Measurements from ENCODE around the gene C1orf210. TPM values are rescaled to one million over a fixed set of nuclear protein-coding genes. Genes with fewer than 3 reads are reported as not detected.

The C1orf210 gene
- total RNA-seq, 1 experiment from 2014 or later: not detected

DNA sequence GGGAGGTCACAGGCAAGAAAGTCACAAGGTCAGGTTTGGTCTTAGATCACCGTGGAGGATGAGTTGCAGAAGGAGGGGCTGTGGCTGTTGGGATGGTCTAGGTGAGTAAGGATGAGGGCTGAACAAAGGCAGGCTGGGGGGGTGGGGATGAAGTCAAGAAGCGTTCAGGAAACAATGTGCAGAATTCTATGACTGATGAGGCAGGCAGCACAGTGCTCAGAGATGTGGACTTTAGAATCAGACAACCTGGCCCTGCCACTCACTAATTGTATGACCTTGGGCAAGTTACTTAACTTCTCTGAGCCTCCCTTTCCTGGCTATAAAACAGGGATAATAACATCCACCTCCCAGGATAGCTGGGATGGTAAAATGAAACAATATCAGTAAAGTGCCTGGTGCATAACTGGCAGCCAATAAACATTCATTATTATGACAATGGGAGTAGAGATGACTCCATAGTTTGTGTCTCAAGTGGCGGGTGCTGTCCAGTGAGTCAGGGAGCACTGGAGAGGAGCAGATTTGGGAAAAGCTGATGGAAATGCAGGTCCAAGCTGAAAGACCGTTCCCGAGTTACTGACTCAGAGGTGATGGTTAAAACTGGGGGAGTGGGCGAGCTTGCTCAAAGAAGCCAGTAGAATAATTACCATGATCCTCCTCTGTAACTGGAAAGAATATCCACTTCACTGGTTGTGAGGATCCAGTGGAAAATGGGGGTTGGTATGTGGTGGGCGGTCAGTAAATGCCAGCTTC is 17.5 kb upstream of the C1orf210 start:
- DNase-seq: no peak
- Histone ChIP-seq H3K4me2 (ENCODE audit: low read depth, low read length, poor library complexity, severe bottlenecking) (no peak overlapping the region), H3K9ac (ENCODE audit: low read length) (no peak overlapping the region), H2AFZ (ENCODE audit: low read length) (no peak overlapping the region), H3K4me1 (ENCODE audit: low read length) (peaks cover 10% of the 10 kb centered on the region), H3K27ac (ENCODE audit: low read length) (no peak overlapping the region), H3K79me2 (ENCODE audit: low read length) (no peaks in the 10 kb centered on the region), H3K9me3 (ENCODE audit: low read length) (no peaks in the 10 kb centered on the region), H4K20me1 (ENCODE audit: insufficient read depth, low read depth, low read length) (no peaks in the 10 kb centered on the region), H3K9me2 (replicated peaks; ENCODE audit: insufficient read depth, low read length) (no peaks in the 10 kb centered on the region), H3K36me3 (ENCODE audit: insufficient read depth, low read length) (no peaks in the 10 kb centered on the region), H3K27me3 (ENCODE audit: low read length) (no peaks in the 10 kb centered on the region), H3K4me3 (ENCODE audit: low read length) (no peak overlapping the region)

DNA sequence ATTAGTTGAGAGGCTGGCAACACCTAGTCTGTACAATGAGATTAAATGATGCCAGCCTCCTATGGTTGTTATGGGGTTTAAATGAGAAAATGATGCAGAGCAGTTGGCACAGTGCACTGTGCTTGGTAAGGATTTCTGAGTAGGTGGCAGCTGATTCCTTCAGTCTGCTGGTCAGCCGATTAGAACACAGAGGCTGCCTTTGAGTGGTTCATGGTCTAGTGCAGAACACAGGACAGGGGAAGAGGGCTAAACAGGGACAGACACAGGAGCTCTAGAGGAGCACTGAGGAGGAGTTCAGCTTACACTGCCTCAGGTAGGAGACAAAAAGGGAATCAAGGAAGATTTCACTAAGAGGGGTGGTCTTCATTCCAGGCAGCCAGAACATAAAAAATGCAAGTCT is 16.8 kb upstream of the C1orf210 start:
- Histone ChIP-seq H4K20me1 (ENCODE audit: insufficient read depth, low read depth, low read length) (no peaks in the 10 kb centered on the region), H3K9me3 (ENCODE audit: low read length) (no peaks in the 10 kb centered on the region), H3K4me2 (ENCODE audit: low read depth, low read length, poor library complexity, severe bottlenecking) (no peak overlapping the region), H3K27me3 (ENCODE audit: low read length) (no peaks in the 10 kb centered on the region), H2AFZ (ENCODE audit: low read length) (no peak overlapping the region), H3K27ac (ENCODE audit: low read length) (no peak overlapping the region), H3K9ac (ENCODE audit: low read length) (no peak overlapping the region), H3K4me3 (ENCODE audit: low read length) (no peak overlapping the region), H3K9me2 (replicated peaks; ENCODE audit: insufficient read depth, low read length) (no peaks in the 10 kb centered on the region), H3K4me1 (ENCODE audit: low read length) (peaks cover 10% of the 10 kb centered on the region), H3K36me3 (ENCODE audit: insufficient read depth, low read length) (no peaks in the 10 kb centered on the region), H3K79me2 (ENCODE audit: low read length) (no peaks in the 10 kb centered on the region)
- no peak for DNase-seq

DNA sequence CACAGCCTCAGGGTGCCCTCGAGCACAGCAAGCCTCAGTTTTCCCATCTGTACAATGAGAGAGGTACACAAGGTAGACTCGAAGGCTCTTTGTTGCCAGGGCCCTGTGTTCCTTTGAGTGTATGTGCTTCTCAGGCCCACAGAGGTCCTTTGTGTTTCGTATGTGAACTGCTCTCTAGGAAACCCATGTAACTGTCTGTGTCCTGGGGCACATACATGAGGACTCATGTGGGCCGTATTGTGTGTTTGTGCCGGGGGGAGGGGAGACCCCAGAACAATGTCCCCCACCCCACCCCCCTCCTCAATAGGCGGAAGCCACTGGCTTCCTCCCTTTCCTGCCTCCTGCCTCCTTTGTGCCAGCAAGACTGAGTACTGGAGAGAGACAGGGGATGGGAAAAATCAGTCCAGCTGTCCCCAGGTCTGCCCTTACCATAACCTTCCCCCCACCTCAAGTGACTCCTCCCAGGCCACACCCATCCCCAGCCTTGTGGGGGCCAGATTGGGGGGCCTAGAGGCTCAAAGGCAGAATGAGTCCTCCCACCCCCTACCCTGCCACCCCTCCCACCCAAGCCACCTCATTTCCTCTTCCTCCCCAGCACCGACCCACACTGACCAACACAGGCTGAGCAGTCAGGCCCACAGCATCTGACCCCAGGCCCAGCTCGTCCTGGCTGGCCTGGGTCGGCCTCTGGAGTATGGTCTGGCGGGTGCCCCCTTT is 15.2 kb upstream of the C1orf210 start, which contains the start of gene TIE1:
TIE1 (plus strand) TSS at position 605 of the 717 bp plus-strand sequence; CDS start at position 695, 90 bp downstream.
- H3K36me3 ChIP-seq (ENCODE audit: insufficient read depth, low read length): no peaks in the 10 kb centered on the region
- no peak within 1 kb of the TSS for H3K9ac ChIP-seq (ENCODE audit: low read length)
- DNase-seq: no peak
- H3K9me2 ChIP-seq (replicated peaks; ENCODE audit: insufficient read depth, low read length): no peaks in the 10 kb centered on the region
- H3K9me3 ChIP-seq (ENCODE audit: low read length): no peaks in the 10 kb centered on the region
- H4K20me1 ChIP-seq (ENCODE audit: insufficient read depth, low read depth, low read length): no peaks in the 10 kb centered on the region
- no peak within 1 kb of the TSS for H3K4me2 ChIP-seq (ENCODE audit: low read depth, low read length, poor library complexity, severe bottlenecking)
- no peaks in the 10 kb centered on the region for H3K79me2 ChIP-seq (ENCODE audit: low read length)
- no peak within 1 kb of the TSS for H3K27ac ChIP-seq (ENCODE audit: low read length)
- H3K27me3 ChIP-seq (ENCODE audit: low read length): no peaks in the 10 kb centered on the region
- H2AFZ ChIP-seq (ENCODE audit: low read length): no peak within 1 kb of the TSS
- H3K4me1 ChIP-seq (ENCODE audit: low read length): peaks cover 5% of the 10 kb centered on the region
- H3K4me3 ChIP-seq (ENCODE audit: low read length): no peak within 1 kb of the TSS

DNA sequence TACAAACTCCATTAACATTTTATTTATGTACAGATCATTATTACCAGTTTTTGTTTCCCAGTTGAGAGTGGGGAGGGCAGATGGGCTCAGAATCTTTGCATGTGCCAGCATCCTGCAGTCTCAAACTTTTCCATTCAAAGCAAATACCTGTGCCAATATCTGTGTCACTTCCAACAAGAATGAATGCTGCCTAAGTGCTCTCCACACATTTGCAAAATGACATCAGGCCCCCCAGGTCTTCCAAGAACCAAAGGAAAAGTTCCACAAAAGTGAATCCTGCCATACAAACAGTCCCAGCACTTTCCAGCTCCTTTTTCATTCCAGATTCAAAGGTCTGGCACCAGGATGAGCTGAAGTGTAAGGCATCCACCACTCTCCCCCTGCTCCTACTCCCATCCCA is 13.7 kb upstream of the C1orf210 start:
- Histone ChIP-seq H3K9ac (ENCODE audit: low read length) (no peak overlapping the region), H3K79me2 (ENCODE audit: low read length) (no peaks in the 10 kb centered on the region), H4K20me1 (ENCODE audit: insufficient read depth, low read depth, low read length) (no peaks in the 10 kb centered on the region), H3K27me3 (ENCODE audit: low read length) (no peaks in the 10 kb centered on the region), H3K4me3 (ENCODE audit: low read length) (no peak overlapping the region), H3K27ac (ENCODE audit: low read length) (no peak overlapping the region), H3K36me3 (ENCODE audit: insufficient read depth, low read length) (no peaks in the 10 kb centered on the region), H3K4me1 (ENCODE audit: low read length) (no peaks in the 10 kb centered on the region), H3K4me2 (ENCODE audit: low read depth, low read length, poor library complexity, severe bottlenecking) (no peak overlapping the region), H2AFZ (ENCODE audit: low read length) (no peak overlapping the region), H3K9me2 (replicated peaks; ENCODE audit: insufficient read depth, low read length) (no peaks in the 10 kb centered on the region), H3K9me3 (ENCODE audit: low read length) (no peaks in the 10 kb centered on the region)
- DNase-seq: no peak

DNA sequence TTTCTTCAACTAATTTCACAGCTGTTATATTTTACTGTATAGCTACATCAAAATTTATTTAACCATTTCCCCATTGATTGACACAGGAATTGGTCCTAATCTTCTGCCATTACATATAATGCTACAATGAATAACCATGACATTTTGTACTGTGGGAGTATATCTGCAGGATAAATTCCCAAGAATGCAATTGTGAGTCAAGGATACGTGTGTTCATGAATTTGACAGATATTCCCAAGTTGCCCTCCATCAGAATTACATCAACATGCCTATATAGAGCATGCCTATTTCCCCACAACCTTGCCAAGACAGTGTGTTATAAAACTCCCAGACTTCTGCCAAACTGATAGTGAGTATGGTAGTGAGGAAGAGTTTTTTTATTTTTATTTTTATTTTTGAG is 12.7 kb upstream of the C1orf210 start:
- Histone ChIP-seq H3K27ac (ENCODE audit: low read length) (no peak overlapping the region), H3K27me3 (ENCODE audit: low read length) (no peaks in the 10 kb centered on the region), H3K79me2 (ENCODE audit: low read length) (no peaks in the 10 kb centered on the region), H3K4me3 (ENCODE audit: low read length) (no peak overlapping the region), H3K9me2 (replicated peaks; ENCODE audit: insufficient read depth, low read length) (no peaks in the 10 kb centered on the region), H3K36me3 (ENCODE audit: insufficient read depth, low read length) (no peaks in the 10 kb centered on the region), H3K4me2 (ENCODE audit: low read depth, low read length, poor library complexity, severe bottlenecking) (no peak overlapping the region), H4K20me1 (ENCODE audit: insufficient read depth, low read depth, low read length) (no peaks in the 10 kb centered on the region), H2AFZ (ENCODE audit: low read length) (no peak overlapping the region), H3K4me1 (ENCODE audit: low read length) (no peaks in the 10 kb centered on the region), H3K9me3 (ENCODE audit: low read length) (no peaks in the 10 kb centered on the region), H3K9ac (ENCODE audit: low read length) (no peak overlapping the region)
- no peak for DNase-seq

DNA sequence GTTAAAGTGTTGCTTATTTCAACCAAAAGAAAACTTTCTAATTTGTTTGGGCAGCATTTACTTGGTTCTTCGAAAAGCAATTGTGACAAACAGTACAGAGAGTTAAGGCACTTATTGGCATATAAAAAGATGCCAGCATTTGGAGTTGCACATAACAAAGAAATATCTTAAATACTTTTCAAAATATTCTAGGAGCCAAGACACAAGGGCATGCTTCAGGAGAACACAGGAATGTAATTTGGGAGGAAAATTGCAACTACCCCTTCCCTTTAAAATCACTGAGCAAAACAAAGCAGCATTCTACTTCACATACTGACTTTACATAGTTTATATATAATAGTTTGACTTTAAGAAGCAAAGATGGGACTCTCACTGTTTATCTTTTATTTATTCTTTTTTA is 10.8 kb upstream of the C1orf210 start:
- Histone ChIP-seq H3K79me2 (ENCODE audit: low read length) (no peaks in the 10 kb centered on the region), H3K9me2 (replicated peaks; ENCODE audit: insufficient read depth, low read length) (no peaks in the 10 kb centered on the region), H3K9me3 (ENCODE audit: low read length) (no peaks in the 10 kb centered on the region), H2AFZ (ENCODE audit: low read length) (no peak overlapping the region), H3K27ac (ENCODE audit: low read length) (no peak overlapping the region), H4K20me1 (ENCODE audit: insufficient read depth, low read depth, low read length) (no peaks in the 10 kb centered on the region), H3K36me3 (ENCODE audit: insufficient read depth, low read length) (no peaks in the 10 kb centered on the region), H3K4me2 (ENCODE audit: low read depth, low read length, poor library complexity, severe bottlenecking) (no peak overlapping the region), H3K27me3 (ENCODE audit: low read length) (no peaks in the 10 kb centered on the region), H3K4me1 (ENCODE audit: low read length) (no peaks in the 10 kb centered on the region), H3K4me3 (ENCODE audit: low read length) (no peak overlapping the region), H3K9ac (ENCODE audit: low read length) (no peak overlapping the region)
- DNase-seq: no peak

DNA sequence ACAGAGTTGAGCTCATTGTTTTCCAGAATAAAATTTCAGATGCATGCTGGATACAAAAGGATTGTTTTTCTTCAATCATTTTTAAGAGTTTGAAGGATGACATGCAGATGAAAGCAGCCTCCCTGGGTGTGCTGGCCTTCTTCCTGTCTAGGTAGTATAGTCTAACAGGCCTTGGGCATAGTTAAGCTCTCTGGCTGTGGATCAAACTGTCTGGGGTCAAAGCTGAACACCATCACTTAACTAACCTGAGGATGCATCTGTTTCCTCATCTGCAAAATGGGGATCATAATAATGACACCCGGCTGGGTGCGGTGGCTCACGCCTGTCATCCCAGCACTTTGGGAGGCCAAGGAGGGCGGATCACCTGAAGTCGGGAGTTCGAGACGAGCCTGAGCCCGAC is 9.4 kb upstream of the C1orf210 start:
- Histone ChIP-seq H3K27me3 (ENCODE audit: low read length) (no peaks in the 10 kb centered on the region), H2AFZ (ENCODE audit: low read length) (no peak overlapping the region), H3K27ac (ENCODE audit: low read length) (no peak overlapping the region), H3K4me3 (ENCODE audit: low read length) (no peak overlapping the region), H3K4me1 (ENCODE audit: low read length) (no peaks in the 10 kb centered on the region), H3K36me3 (ENCODE audit: insufficient read depth, low read length) (no peaks in the 10 kb centered on the region), H4K20me1 (ENCODE audit: insufficient read depth, low read depth, low read length) (no peaks in the 10 kb centered on the region), H3K4me2 (ENCODE audit: low read depth, low read length, poor library complexity, severe bottlenecking) (no peak overlapping the region), H3K9me2 (replicated peaks; ENCODE audit: insufficient read depth, low read length) (no peaks in the 10 kb centered on the region), H3K9ac (ENCODE audit: low read length) (no peak overlapping the region), H3K9me3 (ENCODE audit: low read length) (no peaks in the 10 kb centered on the region), H3K79me2 (ENCODE audit: low read length) (no peaks in the 10 kb centered on the region)
- no peak for DNase-seq

DNA sequence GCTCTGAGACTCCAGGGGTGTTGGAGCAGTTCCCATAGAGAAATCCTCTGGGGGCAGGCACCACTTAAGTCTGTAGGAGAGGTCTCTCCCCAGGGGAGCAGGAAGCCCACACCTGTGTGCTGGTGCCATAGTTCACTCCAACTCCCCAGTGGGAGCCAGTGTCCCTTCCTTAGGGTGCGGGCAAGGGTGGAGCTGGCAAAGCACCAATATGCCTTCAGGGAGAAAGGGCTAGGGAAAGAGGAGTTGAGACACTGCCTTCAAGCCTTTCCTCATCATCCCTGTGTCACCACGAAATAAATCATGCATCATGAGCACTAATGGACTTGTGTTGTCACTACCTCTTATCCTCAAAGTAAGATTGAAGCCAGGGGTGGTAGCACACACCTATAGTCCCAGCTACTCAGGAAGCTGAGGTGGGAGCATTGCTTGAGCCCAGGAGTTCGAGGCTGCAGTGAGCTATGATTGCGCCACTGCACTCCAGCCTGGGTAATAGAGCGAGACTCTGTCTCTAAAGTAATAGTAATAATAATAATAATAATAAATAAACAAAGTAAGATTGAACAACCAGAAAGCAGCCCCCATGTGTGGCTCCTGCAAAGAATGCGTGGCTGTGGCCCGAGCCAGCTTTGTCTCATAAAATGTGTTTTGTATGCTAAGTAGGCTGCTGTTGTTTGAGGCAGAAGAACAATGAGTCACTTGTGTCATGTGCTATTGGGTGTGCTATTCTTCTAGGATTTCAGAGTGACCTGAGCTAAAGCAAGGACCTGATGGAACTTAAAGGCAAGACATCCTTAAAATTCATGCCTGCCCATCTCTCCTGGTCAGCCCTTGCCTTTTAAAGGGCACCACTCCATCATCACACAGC is 8.7 kb upstream of the C1orf210 start:
- Histone ChIP-seq H4K20me1 (ENCODE audit: insufficient read depth, low read depth, low read length) (no peaks in the 10 kb centered on the region), H3K4me1 (ENCODE audit: low read length) (no peaks in the 10 kb centered on the region), H3K36me3 (ENCODE audit: insufficient read depth, low read length) (no peaks in the 10 kb centered on the region), H3K9ac (ENCODE audit: low read length) (no peak overlapping the region), H3K4me3 (ENCODE audit: low read length) (no peak overlapping the region), H2AFZ (ENCODE audit: low read length) (no peak overlapping the region), H3K27me3 (ENCODE audit: low read length) (no peaks in the 10 kb centered on the region), H3K27ac (ENCODE audit: low read length) (no peak overlapping the region), H3K9me2 (replicated peaks; ENCODE audit: insufficient read depth, low read length) (no peaks in the 10 kb centered on the region), H3K79me2 (ENCODE audit: low read length) (no peaks in the 10 kb centered on the region), H3K9me3 (ENCODE audit: low read length) (no peaks in the 10 kb centered on the region), H3K4me2 (ENCODE audit: low read depth, low read length, poor library complexity, severe bottlenecking) (no peak overlapping the region)
- no peak for DNase-seq
